ENCODE measurements around the gene CAPN14. TPM values are rescaled to one million over a fixed set of nuclear protein-coding genes. Genes with fewer than 3 reads are reported as not detected.

CAPN14 gene
- total RNA-seq, 1 donor from 2014 or later: 0.14 TPM

DNA sequence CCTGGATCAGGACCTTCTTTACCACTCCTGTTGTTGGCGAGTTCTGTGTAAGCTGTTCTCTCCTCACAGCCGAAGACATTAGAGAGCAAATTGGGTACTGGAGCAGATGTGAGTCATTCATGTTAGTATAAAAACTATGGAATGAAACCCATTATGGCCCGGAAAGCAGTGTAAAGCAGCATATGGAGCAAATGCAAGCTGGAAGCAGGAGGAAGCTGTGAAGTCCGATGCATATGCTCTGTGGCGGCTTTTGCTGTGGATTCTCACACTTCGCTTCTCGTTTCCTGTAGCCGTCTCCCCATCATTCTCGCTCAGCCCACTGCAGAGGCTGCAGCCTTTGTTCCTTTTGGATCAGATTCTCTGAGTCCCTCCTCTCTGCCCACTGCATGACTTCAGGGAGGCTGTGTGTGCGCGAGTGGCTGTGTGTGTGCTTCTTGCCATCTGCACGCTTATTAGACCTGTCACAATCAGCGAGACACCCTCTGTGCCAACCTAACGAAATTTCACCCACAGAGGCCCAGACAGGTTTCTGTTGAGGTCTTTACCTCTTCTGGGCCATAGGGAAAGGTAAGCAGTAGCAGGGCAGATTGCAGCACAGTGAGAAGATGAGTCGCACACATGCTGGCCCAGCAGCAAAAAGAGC lies 75.8 kb downstream of the CAPN14 start:
- Histone ChIP-seq H3K4me1 (ENCODE audit: insufficient read depth, low read length) (peaks cover 2% of the 10 kb centered on the region), H3K9me3 (ENCODE audit: insufficient read depth, low read depth, low read length) (no peaks in the 10 kb centered on the region), H3K4me2 (ENCODE audit: low read length) (no peak overlapping the region), H4K20me1 (ENCODE audit: insufficient read depth, low read length) (no peaks in the 10 kb centered on the region), H3K27me3 (ENCODE audit: insufficient read depth, low read length) (peaks cover 31% of the 10 kb centered on the region), H3K4me3 (ENCODE audit: insufficient read depth, low read depth, low read length) (no peak overlapping the region), H2AFZ (ENCODE audit: low read depth, low read length) (no peak overlapping the region), H3K27ac (ENCODE audit: low read depth, low read length) (no peak overlapping the region), H3K79me2 (ENCODE audit: insufficient read depth, low read length) (no peaks in the 10 kb centered on the region), H3K36me3 (ENCODE audit: insufficient read depth, low read length) (no peaks in the 10 kb centered on the region), H3K9ac (ENCODE audit: low read length) (no peak overlapping the region)
- H3K27ac Mint-ChIP-seq (ENCODE audit: unreplicated experiment): no peak overlapping the region
- DNase-seq (ENCODE audit: low read depth): no peak
- TF ChIP-seq, protein P1, sequence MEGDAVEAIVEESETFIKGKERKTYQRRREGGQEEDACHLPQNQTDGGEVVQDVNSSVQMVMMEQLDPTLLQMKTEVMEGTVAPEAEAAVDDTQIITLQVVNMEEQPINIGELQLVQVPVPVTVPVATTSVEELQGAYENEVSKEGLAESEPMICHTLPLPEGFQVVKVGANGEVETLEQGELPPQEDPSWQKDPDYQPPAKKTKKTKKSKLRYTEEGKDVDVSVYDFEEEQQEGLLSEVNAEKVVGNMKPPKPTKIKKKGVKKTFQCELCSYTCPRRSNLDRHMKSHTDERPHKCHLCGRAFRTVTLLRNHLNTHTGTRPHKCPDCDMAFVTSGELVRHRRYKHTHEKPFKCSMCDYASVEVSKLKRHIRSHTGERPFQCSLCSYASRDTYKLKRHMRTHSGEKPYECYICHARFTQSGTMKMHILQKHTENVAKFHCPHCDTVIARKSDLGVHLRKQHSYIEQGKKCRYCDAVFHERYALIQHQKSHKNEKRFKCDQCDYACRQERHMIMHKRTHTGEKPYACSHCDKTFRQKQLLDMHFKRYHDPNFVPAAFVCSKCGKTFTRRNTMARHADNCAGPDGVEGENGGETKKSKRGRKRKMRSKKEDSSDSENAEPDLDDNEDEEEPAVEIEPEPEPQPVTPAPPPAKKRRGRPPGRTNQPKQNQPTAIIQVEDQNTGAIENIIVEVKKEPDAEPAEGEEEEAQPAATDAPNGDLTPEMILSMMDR (IDR thresholded peaks at IDR 0.05; ENCODE audit: insufficient read depth, low read depth, low read length): no peak
- no peak for TF ChIP-seq EZH2 (IDR thresholded peaks at IDR 0.05; ENCODE audit: insufficient read depth, low read length)
- no peak for FAIRE-seq
- H3K4me1 Mint-ChIP-seq (ENCODE audit: low read depth, unreplicated experiment): peaks cover 2% of the 10 kb centered on the region
- H3K9me3 Mint-ChIP-seq (ENCODE audit: unreplicated experiment): no peaks in the 10 kb centered on the region
- H3K4me3 Mint-ChIP-seq (ENCODE audit: unreplicated experiment): no peak overlapping the region
- no peaks in the 10 kb centered on the region for H3K36me3 Mint-ChIP-seq (ENCODE audit: low read depth, unreplicated experiment)
- H3K27me3 Mint-ChIP-seq (ENCODE audit: low read depth, unreplicated experiment): peaks cover 45% of the 10 kb centered on the region

DNA sequence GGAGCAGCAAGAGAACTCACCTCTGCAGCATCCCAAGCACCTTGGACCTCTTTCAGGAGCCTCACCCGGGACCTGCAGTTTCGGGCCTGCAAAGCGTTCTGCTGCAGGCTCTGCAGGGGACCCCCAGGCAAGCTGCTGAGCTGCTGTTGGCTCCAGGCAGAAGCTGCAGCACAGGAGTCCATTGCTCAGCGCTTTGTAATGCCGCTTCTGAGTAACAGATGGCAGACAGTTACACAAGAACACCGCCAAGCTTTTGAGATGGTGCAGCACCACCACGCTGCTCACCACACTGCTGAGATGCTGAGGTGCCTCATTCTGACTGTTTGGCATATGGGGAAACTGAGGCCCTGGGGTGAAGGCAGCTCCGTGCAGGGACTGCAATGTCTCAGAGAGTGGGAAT lies 77.2 kb downstream of the CAPN14 start:
- no peak overlapping the region for H3K27ac Mint-ChIP-seq (ENCODE audit: unreplicated experiment)
- TF ChIP-seq EZH2 (IDR thresholded peaks at IDR 0.05; ENCODE audit: insufficient read depth, low read length): no peak
- TF ChIP-seq, protein P1 (IDR thresholded peaks at IDR 0.05; ENCODE audit: insufficient read depth, low read depth, low read length): no peak
- DNase-seq (ENCODE audit: low read depth) (no peak), FAIRE-seq (no peak)
- no peaks in the 10 kb centered on the region for H3K9me3 Mint-ChIP-seq (ENCODE audit: unreplicated experiment)
- Histone ChIP-seq H2AFZ (ENCODE audit: low read depth, low read length) (no peak overlapping the region), H3K9ac (ENCODE audit: low read length) (no peak overlapping the region), H3K27ac (ENCODE audit: low read depth, low read length) (no peak overlapping the region), H3K9me3 (ENCODE audit: insufficient read depth, low read depth, low read length) (no peaks in the 10 kb centered on the region), H3K79me2 (ENCODE audit: insufficient read depth, low read length) (no peaks in the 10 kb centered on the region), H3K27me3 (ENCODE audit: insufficient read depth, low read length) (peaks cover 44% of the 10 kb centered on the region), H4K20me1 (ENCODE audit: insufficient read depth, low read length) (no peaks in the 10 kb centered on the region), H3K4me2 (ENCODE audit: low read length) (no peak overlapping the region), H3K36me3 (ENCODE audit: insufficient read depth, low read length) (no peaks in the 10 kb centered on the region), H3K4me3 (ENCODE audit: insufficient read depth, low read depth, low read length) (no peak overlapping the region), H3K4me1 (ENCODE audit: insufficient read depth, low read length) (peaks cover 2% of the 10 kb centered on the region)
- peaks cover 4% of the 10 kb centered on the region for H3K4me1 Mint-ChIP-seq (ENCODE audit: low read depth, unreplicated experiment)
- peaks cover 60% of the 10 kb centered on the region for H3K27me3 Mint-ChIP-seq (ENCODE audit: low read depth, unreplicated experiment)
- no peak overlapping the region for H3K4me3 Mint-ChIP-seq (ENCODE audit: unreplicated experiment)
- H3K36me3 Mint-ChIP-seq (ENCODE audit: low read depth, unreplicated experiment): no peaks in the 10 kb centered on the region

DNA sequence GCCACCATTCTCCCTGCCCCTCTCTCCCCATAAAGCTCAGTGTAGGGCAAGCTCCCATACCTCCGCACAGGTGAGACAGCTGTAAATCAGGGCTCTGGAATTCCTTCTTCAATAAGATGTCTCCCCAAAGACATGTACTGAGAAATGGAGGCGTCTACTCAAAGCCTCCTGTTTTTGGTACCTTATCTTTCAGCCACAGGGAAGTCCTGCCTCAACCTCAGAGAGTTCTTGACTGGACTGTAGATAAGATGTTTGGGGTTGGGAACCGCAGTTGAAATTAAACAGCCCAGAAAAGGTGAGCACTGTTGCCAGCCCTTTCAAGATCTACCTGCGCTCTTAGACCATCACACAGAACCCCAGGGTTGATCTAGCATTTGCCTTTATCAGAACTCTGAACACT lies 77.6 kb downstream of the CAPN14 start:
- Mint-ChIP-seq H3K4me1 (ENCODE audit: low read depth, unreplicated experiment) (peaks cover 4% of the 10 kb centered on the region), H3K9me3 (ENCODE audit: unreplicated experiment) (no peaks in the 10 kb centered on the region), H3K4me3 (ENCODE audit: unreplicated experiment) (no peak overlapping the region), H3K27ac (ENCODE audit: unreplicated experiment) (no peak overlapping the region), H3K27me3 (ENCODE audit: low read depth, unreplicated experiment) (peaks cover 64% of the 10 kb centered on the region), H3K36me3 (ENCODE audit: low read depth, unreplicated experiment) (no peaks in the 10 kb centered on the region)
- H2AFZ ChIP-seq (ENCODE audit: low read depth, low read length): no peak overlapping the region
- FAIRE-seq (no peak), DNase-seq (ENCODE audit: low read depth) (no peak)
- H3K4me1 ChIP-seq (ENCODE audit: insufficient read depth, low read length): peaks cover 2% of the 10 kb centered on the region
- no peaks in the 10 kb centered on the region for H3K9me3 ChIP-seq (ENCODE audit: insufficient read depth, low read depth, low read length)
- no peak overlapping the region for H3K4me2 ChIP-seq (ENCODE audit: low read length)
- H3K9ac ChIP-seq (ENCODE audit: low read length): no peak overlapping the region
- TF ChIP-seq, protein P1 (IDR thresholded peaks at IDR 0.05; ENCODE audit: insufficient read depth, low read depth, low read length): no peak
- no peak for TF ChIP-seq EZH2 (IDR thresholded peaks at IDR 0.05; ENCODE audit: insufficient read depth, low read length)
- no peaks in the 10 kb centered on the region for H3K36me3 ChIP-seq (ENCODE audit: insufficient read depth, low read length)
- peaks cover 48% of the 10 kb centered on the region for H3K27me3 ChIP-seq (ENCODE audit: insufficient read depth, low read length)
- no peak overlapping the region for H3K27ac ChIP-seq (ENCODE audit: low read depth, low read length)
- no peak overlapping the region for H3K4me3 ChIP-seq (ENCODE audit: insufficient read depth, low read depth, low read length)
- no peaks in the 10 kb centered on the region for H3K79me2 ChIP-seq (ENCODE audit: insufficient read depth, low read length)
- no peaks in the 10 kb centered on the region for H4K20me1 ChIP-seq (ENCODE audit: insufficient read depth, low read length)

Data from astrocyte (in vitro differentiated cells and primary cell).